ENCODE measurements around the gene ZNF585A. TPM values are rescaled to one million over a fixed set of nuclear protein-coding genes. Genes with fewer than 3 reads are reported as not detected.
"Not testable (repeated sequence)": the region's sequence is repeated elsewhere in the genome, so short reads cannot be mapped to it uniquely, and the experiment has no call there.

Gene ZNF585A
- polyA plus RNA-seq, 12 donors, result 6.7 to 20.3 (median 10.2) TPM; not detected in 1

- DNase-seq, result not testable (repeated sequence)
Observed at GRCh38 chr19:37104135-37104534, 68.4 kb downstream of the ZNF585A start.

GRCh38 chr19:37098570-37098969 is 73.9 kb downstream of the ZNF585A start:
- DNase-seq, result no peak

GRCh38 chr19:37095859-37096258 is 76.6 kb downstream of the ZNF585A start:
- DNase-seq, result no peak

Other genes starting within 250 kb of the ZNF585A start
- gene ZNF420, start 94.3 kb downstream of the ZNF585A start, polyA plus RNA-seq (ENCODE audit: insufficient read length in 12 of 12), result 10 to 100 TPM in 11 of 12 donors, not detected in 1; 10.2 to 16.8 (median 14.3) TPM
- 10 to 100 TPM in 6 of 12 donors, 1 to 10 TPM in 5, not detected in 1; 9.3 to 15.4 (median 10.6) TPM for gene ZNF585B, start 37.8 kb upstream of the ZNF585A start, polyA plus RNA-seq (ENCODE audit: insufficient read length in 12 of 12)
- gene ZNF383, start 45.5 kb upstream of the ZNF585A start, polyA plus RNA-seq (ENCODE audit: insufficient read length in 12 of 12), result 10 to 100 TPM in 9 of 12 donors, 1 to 10 TPM in 2, not detected in 1; 7.5 to 14.1 (median 11.0) TPM
- gene ZNF527, start 198.4 kb upstream of the ZNF585A start, polyA plus RNA-seq (ENCODE audit: insufficient read length in 12 of 12), result 1 to 10 TPM in 11 of 12 donors, not detected in 1; 5.0 to 9.9 (median 7.0) TPM